Right renal cortex interstitium (tissue), 3 donors: ENCODE results near the gene FCN3. TPM values are rescaled to one million over a fixed set of nuclear protein-coding genes. Genes with fewer than 3 reads are reported as not detected.
A peak's percentile ranks its signal among the peaks of the same experiment; 100 is the strongest.

ENCODE experiments used
- DNase-seq, 3 donors: peaks; one replicate each; pipeline ENCODE4 v3.0.0-alpha.2; 2013; ENCODE audit warnings: low read depth in 3 of 3, low spot score in 2 of 3
- polyA plus RNA-seq, 3 donors: library from polyadenylated mRNA; unstranded; fragments of 120-200 nt; gene quantifications; one replicate each; pipeline ENCODE4 v1.2.1, GENCODE V29; 2013; ENCODE audit not compliant: insufficient read length in 3 of 3

The FCN3 gene
- polyA plus RNA-seq, 3 donors, result 1.6 to 2.5 (median 1.9) TPM

GRCh38 chr1:27381969-27382762 is 7.5 kb upstream of the FCN3 start:
- DNase-seq, result no peak

- DNase-seq, result no peak
Observed at GRCh38 chr1:27380766-27381733, 6.4 kb upstream of the FCN3 start.

GRCh38 chr1:27380224-27380623 is 5.6 kb upstream of the FCN3 start:
- no peak for DNase-seq

- no peak for DNase-seq
Observed at GRCh38 chr1:27379564-27380122, 5.0 kb upstream of the FCN3 start.

- no peak for DNase-seq
Observed at GRCh38 chr1:27377760-27378495, 3.3 kb upstream of the FCN3 start.

- no peak for DNase-seq
Observed at GRCh38 chr1:27372808-27373690, 1.6 kb downstream of the FCN3 start.

- no peak for DNase-seq
Observed at GRCh38 chr1:27372022-27372807, 2.4 kb downstream of the FCN3 start.

- no peak for DNase-seq
Observed at GRCh38 chr1:27368869-27369582, 5.6 kb downstream of the FCN3 start.

GRCh38 chr1:27367160-27367650 is 7.4 kb downstream of the FCN3 start:
- no peak for DNase-seq

GRCh38 chr1:27366411-27367159 is 8.0 kb downstream of the FCN3 start, which contains the start of gene MAP3K6:
Gene MAP3K6, minus strand, starts transcription at chr1:27366961. Its CDS starts 364 bp downstream, at chr1:27366597.
- DNase-seq, result no peak

- DNase-seq, result peak in 1 of 3 donors; percentile 68
Observed at GRCh38 chr1:27366113-27366410, 8.6 kb downstream of the FCN3 start.

GRCh38 chr1:27365372-27366112 is 9.1 kb downstream of the FCN3 start:
- peak in 2 of 3 donors; percentile 78 to 81 for DNase-seq

- no peak for DNase-seq
Observed at GRCh38 chr1:27364696-27365371, 9.8 kb downstream of the FCN3 start.

- no peak for DNase-seq
Observed at GRCh38 chr1:27363766-27364695, 10.6 kb downstream of the FCN3 start.

- no peak for DNase-seq
Observed at GRCh38 chr1:27361553-27361952, 13.1 kb downstream of the FCN3 start.
